GM20000 (cell line): ENCODE measurements around the gene PSTPIP2.

Source experiments
- DNase-seq: peaks from one replicate; pipeline ENCODE4 v3.0.0; 2012; ENCODE audit warnings: low spot score
- TF ChIP-seq, protein P1 (sequence below): IDR thresholded peaks from 2 replicates; pipeline ENCODE4 v1.5.1; 2012; ENCODE audit warnings: mild to moderate bottlenecking, control low read depth; ENCODE audit errors: extremely low read depth, missing control alignments

PSTPIP2 gene

DNA sequence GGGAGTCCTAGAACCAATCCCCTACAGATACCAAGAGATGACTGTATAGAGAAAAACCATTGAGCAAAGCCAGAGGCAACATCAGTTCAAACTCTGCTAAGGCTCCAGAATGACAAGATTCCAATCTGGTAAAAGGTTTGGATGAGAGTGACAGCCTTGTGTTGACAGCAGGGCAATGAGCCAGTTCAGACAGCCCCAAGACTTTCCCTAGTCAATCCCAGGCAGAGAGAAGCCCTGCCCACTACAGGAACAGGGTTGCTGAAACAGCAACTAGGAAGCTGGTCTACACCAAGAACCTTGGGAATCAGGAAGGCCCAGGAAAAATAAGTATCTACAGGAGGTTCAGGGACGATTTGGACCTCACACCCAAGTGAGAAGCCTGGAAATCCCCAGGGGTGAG lies 3.3 kb downstream of the PSTPIP2 start:
- TF ChIP-seq, protein P1, sequence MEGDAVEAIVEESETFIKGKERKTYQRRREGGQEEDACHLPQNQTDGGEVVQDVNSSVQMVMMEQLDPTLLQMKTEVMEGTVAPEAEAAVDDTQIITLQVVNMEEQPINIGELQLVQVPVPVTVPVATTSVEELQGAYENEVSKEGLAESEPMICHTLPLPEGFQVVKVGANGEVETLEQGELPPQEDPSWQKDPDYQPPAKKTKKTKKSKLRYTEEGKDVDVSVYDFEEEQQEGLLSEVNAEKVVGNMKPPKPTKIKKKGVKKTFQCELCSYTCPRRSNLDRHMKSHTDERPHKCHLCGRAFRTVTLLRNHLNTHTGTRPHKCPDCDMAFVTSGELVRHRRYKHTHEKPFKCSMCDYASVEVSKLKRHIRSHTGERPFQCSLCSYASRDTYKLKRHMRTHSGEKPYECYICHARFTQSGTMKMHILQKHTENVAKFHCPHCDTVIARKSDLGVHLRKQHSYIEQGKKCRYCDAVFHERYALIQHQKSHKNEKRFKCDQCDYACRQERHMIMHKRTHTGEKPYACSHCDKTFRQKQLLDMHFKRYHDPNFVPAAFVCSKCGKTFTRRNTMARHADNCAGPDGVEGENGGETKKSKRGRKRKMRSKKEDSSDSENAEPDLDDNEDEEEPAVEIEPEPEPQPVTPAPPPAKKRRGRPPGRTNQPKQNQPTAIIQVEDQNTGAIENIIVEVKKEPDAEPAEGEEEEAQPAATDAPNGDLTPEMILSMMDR: no peak
- no peak for DNase-seq

GRCh38 chr18:46067438-46068007 lies 4.5 kb downstream of the PSTPIP2 start:
- no peak for DNase-seq
- TF ChIP-seq, protein P1: no peak

- TF ChIP-seq, protein P1: no peak
- no peak for DNase-seq
These were observed 9.3 kb downstream of the PSTPIP2 start for GRCh38 chr18:46062781-46063180.

DNA sequence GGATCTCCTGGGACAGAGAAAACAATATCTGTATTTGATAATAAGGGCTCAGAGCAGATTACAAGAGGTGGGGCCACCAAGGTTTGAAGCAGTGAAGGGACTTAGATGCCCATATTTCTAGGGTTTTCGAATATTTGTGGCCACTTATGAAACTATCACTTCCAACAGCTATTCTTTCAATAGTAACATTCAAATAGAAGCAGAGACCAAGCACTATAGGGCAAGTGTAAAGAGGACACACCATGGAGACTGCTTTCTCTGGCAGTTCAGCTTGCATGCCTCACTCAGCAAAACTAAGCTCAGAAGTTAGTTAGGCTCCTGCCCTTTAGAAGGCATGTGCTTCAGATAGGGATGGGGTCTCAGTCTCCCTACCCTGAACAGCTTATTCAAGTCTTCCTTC lies 10.3 kb downstream of the PSTPIP2 start:
- DNase-seq: no peak
- TF ChIP-seq, protein P1: no peak

DNA sequence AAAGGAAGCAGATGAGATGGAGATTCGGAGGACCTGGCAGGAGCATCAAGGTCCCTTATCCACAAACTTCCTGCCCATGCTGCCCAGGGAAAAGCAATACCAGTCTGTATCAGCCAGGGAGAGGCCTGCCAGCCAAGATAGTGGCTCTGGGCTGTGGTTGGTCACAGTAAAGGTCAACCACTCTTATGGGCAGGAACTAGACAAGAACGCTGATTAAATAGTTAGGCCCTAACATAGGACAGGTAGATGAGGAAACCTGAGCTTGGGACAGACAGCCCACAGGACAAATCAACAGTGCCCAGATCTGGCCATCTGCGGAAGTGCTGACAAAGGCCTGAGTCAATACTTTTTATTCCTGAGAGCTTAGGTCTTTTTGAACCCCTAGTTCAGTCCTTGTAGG lies 10.7 kb downstream of the PSTPIP2 start:
- TF ChIP-seq, protein P1: no peak
- DNase-seq: no peak

DNA sequence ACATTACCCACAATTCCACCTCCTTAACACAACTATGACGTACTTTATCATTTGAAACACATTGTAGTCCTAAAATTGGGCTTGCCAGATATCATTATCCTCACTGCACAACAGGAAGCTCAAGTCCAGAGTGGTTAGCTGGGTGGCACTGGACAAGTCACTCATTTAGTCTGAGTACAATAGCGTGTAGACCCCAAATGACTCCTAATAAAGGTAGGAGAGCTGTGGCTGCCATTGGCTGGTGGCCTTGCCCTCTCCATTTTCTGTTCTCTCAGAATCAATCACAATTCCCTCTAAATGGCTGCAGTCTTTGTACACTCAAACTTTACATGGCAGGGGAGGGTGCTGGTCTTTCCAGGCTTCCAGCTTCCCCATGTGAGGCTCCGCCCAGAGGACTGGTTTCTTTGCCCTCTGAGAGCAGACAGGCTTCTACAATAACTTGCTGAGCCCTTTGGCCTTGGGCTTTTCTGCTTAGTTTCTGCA lies 11.7 kb downstream of the PSTPIP2 start:
- DNase-seq: no peak
- TF ChIP-seq, protein P1: no peak

DNA sequence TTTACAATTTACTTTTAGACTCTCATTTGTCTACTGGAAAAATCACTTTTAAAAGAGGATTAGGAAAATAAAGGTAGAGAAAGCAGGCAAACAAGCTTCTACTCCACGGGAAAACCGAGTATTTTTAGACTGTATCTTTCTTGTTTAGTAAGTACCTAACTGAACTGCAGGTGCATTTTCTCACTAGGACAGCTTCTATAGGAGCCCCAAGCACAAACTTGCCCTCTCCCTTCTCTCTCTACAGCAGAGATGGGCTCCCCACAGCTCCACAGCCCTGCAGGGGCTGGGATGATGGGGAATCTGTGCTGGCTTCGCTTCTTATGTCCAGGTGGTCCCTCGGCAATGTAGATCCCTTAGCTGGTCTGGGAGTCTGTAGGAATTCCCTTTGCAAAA lies 16.2 kb downstream of the PSTPIP2 start:
- DNase-seq: no peak
- TF ChIP-seq, protein P1: no peak
